Endothelial cell of umbilical vein (primary cell): ENCODE results near the gene OR10G8. TPM values are rescaled to one million over a fixed set of nuclear protein-coding genes. Genes with fewer than 3 reads are reported as not detected.

Source experiments
- BruUV-seq: library from RNA; stranded (reverse); fragments of 400-500 nt; replicated peaks from 2 replicates; lab custom pipeline; 2021; lab: Mats Ljungman, UMichigan
- CTCF ChIA-PET: fragments of 300-600, 350-600 bp; sonication (Branson Sonifier 250); formaldehyde crosslinking; loops from one replicate; lab custom pipeline; 2021; ENCODE audit warnings: antibody characterized with exemption, inconsistent platforms; lab: Charles Lee
- POLR2A ChIA-PET: fragments of 300-600, 350-600 bp; sonication (Branson Sonifier 250); formaldehyde crosslinking; loops from one replicate; lab custom pipeline; 2021; ENCODE audit warnings: antibody characterized with exemption, inconsistent platforms; lab: Charles Lee
- DNase-seq: peaks from one replicate; pipeline ENCODE4 v3.0.0-alpha.2; 2011; ENCODE audit warnings: low read depth, low spot score
- FAIRE-seq: peaks from 2 replicates; lab custom pipeline; 2011; peaks lifted over from hg19 to GRCh38; lab: Jason Lieb, UNC
- H2AFZ ChIP-seq: 2 replicates; pipeline ENCODE4 v1.6.0; 2012; ENCODE audit warnings: low read depth, low read length, control low read depth, inconsistent platforms
- H3K27ac ChIP-seq: 2 replicates; pipeline ENCODE4 v1.5.1; 2011; ENCODE audit warnings: low read depth, mild to moderate bottlenecking, control low read depth, low read length, moderate library complexity; ENCODE audit not compliant: insufficient read depth
- H3K27me3 ChIP-seq, 2 experiments: 2 replicates each; pipeline versions ENCODE4 v1.6.0 to v1.6.1; 2011; ENCODE audit warnings: low read length in 2 of 2, mixed read lengths in 1 of 2; ENCODE audit not compliant: control insufficient read depth in 2 of 2, insufficient read depth in 2 of 2
- H3K36me3 ChIP-seq, 2 experiments: 2 replicates in 1 of 2; 3 replicates in 1 of 2; pipeline ENCODE4 v1.5.1; 2011; ENCODE audit warnings: low read length in 2 of 2, mild to moderate bottlenecking in 1 of 2, moderate library complexity in 1 of 2; ENCODE audit not compliant: control insufficient read depth in 2 of 2, insufficient read depth in 2 of 2; ENCODE audit errors: extremely low read depth in 1 of 2
- H3K4me1 ChIP-seq: 3 replicates; pipeline ENCODE4 v1.5.1; 2011; ENCODE audit warnings: mild to moderate bottlenecking, low read length; ENCODE audit not compliant: control insufficient read depth, insufficient read depth; ENCODE audit errors: extremely low read depth
- H3K4me2 ChIP-seq: 2 replicates; pipeline ENCODE4 v1.6.1; 2011; ENCODE audit warnings: low read length, control low read depth, mixed read lengths; ENCODE audit not compliant: insufficient read depth
- H3K4me3 ChIP-seq, 3 experiments: fragments of 200-600 bp in 1 of 3; sonication (generic), shearing (Covaris generic) in 1 of 3; replicated peaks in 1 of 3; 2 replicates each; pipeline ENCODE4 v1.5.1; 2011 to 2016; ENCODE audit warnings: control low read depth in 3 of 3, low read length in 3 of 3, mild to moderate bottlenecking in 2 of 3, inconsistent platforms in 1 of 3, low read depth in 1 of 3, moderate library complexity in 1 of 3; ENCODE audit not compliant: insufficient read depth in 1 of 3
- H3K79me2 ChIP-seq: 2 replicates; pipeline ENCODE4 v1.6.0; 2012; ENCODE audit warnings: low read length, inconsistent platforms; ENCODE audit not compliant: control insufficient read depth, insufficient read depth
- H3K9ac ChIP-seq: replicated peaks from 2 replicates; pipeline ENCODE3; 2011; ENCODE audit warnings: low read length, control low read depth; ENCODE audit not compliant: insufficient read depth; ENCODE audit errors: extremely low read depth
- H3K9me1 ChIP-seq: replicated peaks from 3 replicates; pipeline ENCODE4 v1.6.0; 2011; ENCODE audit warnings: mild to moderate bottlenecking, low read length; ENCODE audit not compliant: control insufficient read depth, insufficient read depth; ENCODE audit errors: extremely low read depth
- H3K9me3 ChIP-seq: replicated peaks from 2 replicates; pipeline ENCODE4 v1.5.1; 2012; ENCODE audit warnings: low read length, inconsistent platforms; ENCODE audit not compliant: control insufficient read depth, insufficient read depth
- H4K20me1 ChIP-seq: replicated peaks from 2 replicates; pipeline ENCODE3; 2011; ENCODE audit warnings: mild to moderate bottlenecking, low read length; ENCODE audit not compliant: control insufficient read depth, insufficient read depth; ENCODE audit errors: extremely low read depth
- EZH2 ChIP-seq: IDR thresholded peaks from 2 replicates; pipeline ENCODE4 v1.6.1; 2012; ENCODE audit warnings: borderline replicate concordance, low read depth, mild to moderate bottlenecking, moderate library complexity, low read length, inconsistent platforms; ENCODE audit not compliant: severe bottlenecking
- FOS ChIP-seq: IDR thresholded peaks from 2 replicates; pipeline ENCODE4 v1.6.1; 2011; ENCODE audit warnings: mild to moderate bottlenecking, low read length, moderate library complexity, borderline replicate concordance; ENCODE audit not compliant: insufficient read depth
- GATA2 ChIP-seq: IDR thresholded peaks from 2 replicates; pipeline ENCODE4 v1.7.0; 2011; ENCODE audit warnings: low read depth, mild to moderate bottlenecking, moderate library complexity, mixed read lengths, low read length; ENCODE audit not compliant: insufficient read length, insufficient read depth
- JUN ChIP-seq: IDR thresholded peaks from 2 replicates; pipeline ENCODE4 v1.6.1; 2011; ENCODE audit warnings: borderline replicate concordance, low read depth; ENCODE audit not compliant: insufficient read length, insufficient read depth
- MYC ChIP-seq: IDR thresholded peaks from one replicate; pipeline ENCODE4 v1.6.1; 2011; ENCODE audit warnings: mild to moderate bottlenecking, low read depth, low read length
- POLR2A ChIP-seq: IDR thresholded peaks from 2 replicates; pipeline ENCODE4 v1.6.1; 2012; ENCODE audit warnings: low read depth, mild to moderate bottlenecking, control low read depth, low read length
- POLR2AphosphoS5 ChIP-seq: IDR thresholded peaks from 2 replicates; pipeline ENCODE4 v1.6.1; 2012; ENCODE audit warnings: low read depth, mild to moderate bottlenecking, control low read depth, low read length, moderate library complexity; ENCODE audit not compliant: insufficient read depth
- dilution Hi-C: fragments of 300-500 bp; cut with MboI; formaldehyde crosslinking; loops from one replicate; pipeline ENCODE4 v1.15.0; 2019; ENCODE audit warnings: low sequenced_read_pairs; ENCODE audit not compliant: extremely low pct_ligation_motif_present
- intact Hi-C: fragments of 100-400 bp; cut with micrococcal nuclease; formaldehyde crosslinking; loops from one replicate; pipeline ENCODE4 v1.10.0; 2022
- polyA plus RNA-seq, 4 experiments: library from polyadenylated mRNA; depleted of rRNA in 3 of 4; stranded (reverse) in 3 of 4; unstranded in 1 of 4; fragments of >200 nt; gene quantifications; 2 replicates each; pipeline versions ENCODE4 v1.2.1 to v1.2.3, GENCODE V29; 2011 to 2012; ENCODE audit warnings: missing spikeins in 1 of 4
- total RNA-seq: library from RNA; stranded (reverse); gene quantifications from 2 replicates; pipeline ENCODE4 v1.2.3, GENCODE V29; 2021
- TF ChIP-seq, protein P1 (sequence below): IDR thresholded peaks from 2 replicates; pipeline ENCODE4 v1.6.1; 2011; ENCODE audit not compliant: insufficient read depth, insufficient read length

Gene OR10G8
- total and polyA plus RNA-seq, 2 donors (not counting 3 experiments of a cell fraction or from before 2014, with no cell fraction given): not detected

DNA sequence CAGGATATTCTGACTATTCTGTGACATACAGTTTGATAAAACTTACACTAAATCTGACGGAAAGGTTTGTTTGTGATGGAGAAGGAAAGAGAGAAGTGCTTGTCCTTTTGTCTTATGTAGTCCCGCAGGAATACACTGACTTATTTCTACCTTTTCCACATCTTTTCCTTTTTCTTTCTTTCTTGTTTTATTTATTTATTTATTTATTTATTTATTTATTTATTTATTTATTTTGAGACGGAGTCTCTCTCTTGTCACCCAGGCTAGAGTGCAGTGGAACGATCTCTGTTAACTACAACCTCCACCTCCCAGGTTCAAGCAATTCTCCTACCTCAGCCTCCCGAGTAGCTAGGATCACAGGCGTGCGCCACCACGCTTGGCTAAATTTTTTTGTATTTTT, 45.5 kb downstream of the OR10G8 start:
- no peak overlapping the region for H3K4me2 ChIP-seq
- H3K79me2 ChIP-seq: no peaks in the 10 kb centered on the region
- H4K20me1 ChIP-seq: no peaks in the 10 kb centered on the region
- no TSS peak for BruUV-seq
- no peaks in the 10 kb centered on the region for H3K9me3 ChIP-seq
- intact Hi-C loops (loop anchor here (5.0 kb wide), 1 partner anchor 515 kb away; no protein-coding TSS in a partner anchor), dilution Hi-C loops (no loop called here)
- CTCF ChIA-PET: interaction anchor here (0.9 to 5.1 kb wide), 42 partner anchors 8 to 652 kb away, joined by 3 to 363 read pairs (median 6); partner anchors contain the start of genes OR10G7 and VWA5A
- H3K27me3 ChIP-seq: peaks cover 13 to 24% of the 10 kb centered on the region in 2 experiments
- no peak overlapping the region for H3K4me3 ChIP-seq
- no peak overlapping the region for H2AFZ ChIP-seq
- H3K27ac ChIP-seq: no peak overlapping the region
- H3K9ac ChIP-seq: no peak overlapping the region
- TF ChIP-seq GATA2: no peak
- no peak for FAIRE-seq
- POLR2A ChIA-PET: no interaction called here
- peaks cover 8% of the 10 kb centered on the region for H3K4me1 ChIP-seq
- no peaks in the 10 kb centered on the region for H3K9me1 ChIP-seq
- H3K36me3 ChIP-seq: no peaks in the 10 kb centered on the region
- no peak for DNase-seq

DNA sequence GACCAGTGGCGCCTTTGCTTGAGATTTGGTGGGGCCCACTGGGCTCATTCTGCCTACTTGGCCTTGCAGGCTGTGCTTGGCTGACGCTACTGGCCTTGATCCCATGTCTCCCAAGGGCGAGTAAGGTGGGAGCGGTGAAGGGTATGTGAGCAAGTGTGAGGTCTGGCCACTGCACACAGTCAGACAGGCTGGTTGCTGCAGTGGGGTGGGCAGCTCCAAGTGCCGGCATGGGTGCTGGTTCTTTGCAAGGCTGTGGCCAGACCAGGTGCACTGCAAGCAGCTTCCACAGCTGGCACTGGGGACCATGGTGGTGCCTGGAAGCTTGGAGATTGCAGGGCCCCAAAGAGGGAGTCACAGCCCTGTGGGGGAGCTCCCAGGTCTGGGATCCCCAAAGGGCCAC, 48.0 kb downstream of the OR10G8 start:
- H3K9me3 ChIP-seq: no peaks in the 10 kb centered on the region
- POLR2A ChIA-PET: no interaction called here
- H3K36me3 ChIP-seq: no peaks in the 10 kb centered on the region
- no peak for FAIRE-seq
- no peak overlapping the region for H2AFZ ChIP-seq
- no peaks in the 10 kb centered on the region for H4K20me1 ChIP-seq
- H3K27ac ChIP-seq: no peak overlapping the region
- no peak for DNase-seq
- no peaks in the 10 kb centered on the region for H3K9me1 ChIP-seq
- H3K9ac ChIP-seq: no peak overlapping the region
- H3K79me2 ChIP-seq: no peaks in the 10 kb centered on the region
- CTCF ChIA-PET: interaction anchor here (1.1 to 4.8 kb wide), 5 partner anchors 11 to 123 kb away, joined by 3 to 38 read pairs (median 4); no protein-coding TSS in a partner anchor
- no peak for TF ChIP-seq EZH2
- TF ChIP-seq JUN: no peak
- no peak for TF ChIP-seq POLR2AphosphoS5
- TF ChIP-seq FOS: no peak
- no peak for TF ChIP-seq GATA2
- no peak for TF ChIP-seq POLR2A
- no peak for TF ChIP-seq MYC
- TF ChIP-seq, protein P1, sequence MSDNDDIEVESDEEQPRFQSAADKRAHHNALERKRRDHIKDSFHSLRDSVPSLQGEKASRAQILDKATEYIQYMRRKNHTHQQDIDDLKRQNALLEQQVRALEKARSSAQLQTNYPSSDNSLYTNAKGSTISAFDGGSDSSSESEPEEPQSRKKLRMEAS: no peak
- BruUV-seq: no TSS peak
- H3K4me3 ChIP-seq: no peak overlapping the region
- dilution Hi-C loops: no loop called here
- peaks cover 6 to 9% of the 10 kb centered on the region in 2 experiments for H3K27me3 ChIP-seq
- H3K4me1 ChIP-seq: peaks cover 8% of the 10 kb centered on the region
- intact Hi-C loops: loop anchor here (5.0 kb wide), 1 partner anchor 513 kb away; no protein-coding TSS in a partner anchor
- no peak overlapping the region for H3K4me2 ChIP-seq
